Neural progenitor cell (in vitro differentiated cells): Measurements from ENCODE around the gene ADARB2.

ENCODE experiments used
- EZH2 ChIP-seq: fragments of 200-600 bp; sonication (generic); IDR thresholded peaks from 2 replicates; pipeline ENCODE4 v1.6.1; 2017; ENCODE audit warnings: antibody characterized with exemption, mild to moderate bottlenecking, moderate library complexity
- TF ChIP-seq, protein P1 (sequence below): fragments of 200-600 bp; sonication (generic); IDR thresholded peaks from 2 replicates; pipeline ENCODE4 v1.5.1; 2017; ENCODE audit warnings: antibody characterized with exemption, mild to moderate bottlenecking

GRCh38 chr10:1416456-1417037 is 320.8 kb downstream of the ADARB2 start:
- no peak for TF ChIP-seq EZH2
- TF ChIP-seq, protein P1, sequence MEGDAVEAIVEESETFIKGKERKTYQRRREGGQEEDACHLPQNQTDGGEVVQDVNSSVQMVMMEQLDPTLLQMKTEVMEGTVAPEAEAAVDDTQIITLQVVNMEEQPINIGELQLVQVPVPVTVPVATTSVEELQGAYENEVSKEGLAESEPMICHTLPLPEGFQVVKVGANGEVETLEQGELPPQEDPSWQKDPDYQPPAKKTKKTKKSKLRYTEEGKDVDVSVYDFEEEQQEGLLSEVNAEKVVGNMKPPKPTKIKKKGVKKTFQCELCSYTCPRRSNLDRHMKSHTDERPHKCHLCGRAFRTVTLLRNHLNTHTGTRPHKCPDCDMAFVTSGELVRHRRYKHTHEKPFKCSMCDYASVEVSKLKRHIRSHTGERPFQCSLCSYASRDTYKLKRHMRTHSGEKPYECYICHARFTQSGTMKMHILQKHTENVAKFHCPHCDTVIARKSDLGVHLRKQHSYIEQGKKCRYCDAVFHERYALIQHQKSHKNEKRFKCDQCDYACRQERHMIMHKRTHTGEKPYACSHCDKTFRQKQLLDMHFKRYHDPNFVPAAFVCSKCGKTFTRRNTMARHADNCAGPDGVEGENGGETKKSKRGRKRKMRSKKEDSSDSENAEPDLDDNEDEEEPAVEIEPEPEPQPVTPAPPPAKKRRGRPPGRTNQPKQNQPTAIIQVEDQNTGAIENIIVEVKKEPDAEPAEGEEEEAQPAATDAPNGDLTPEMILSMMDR: no peak
